HepG2 (cell line): ENCODE data around the gene NOL12.

Experiments used
- CHCHD3 ChIP-seq: sonication (generic); formaldehyde crosslinking; IDR thresholded peaks from 2 replicates; pipeline ENCODE4 v1.8.0; 2022; ENCODE audit warnings: mild to moderate bottlenecking, missing genetic modification reagents, moderate library complexity
- FIP1L1 ChIP-seq: fragments of 200-400 bp; formaldehyde crosslinking; IDR thresholded peaks from 2 replicates; pipeline ENCODE4 v1.6.1; 2018; ENCODE audit warnings: low read depth, mild to moderate bottlenecking, low read length, moderate library complexity, borderline replicate concordance; ENCODE audit not compliant: insufficient read depth
- GTF3A ChIP-seq: sonication (generic); formaldehyde crosslinking; conservative IDR thresholded peaks from 2 replicates; pipeline ENCODE4 v1.4.0; 2020; ENCODE audit warnings: mild to moderate bottlenecking, missing genetic modification reagents
- JDP2 ChIP-seq: sonication (generic); formaldehyde crosslinking; IDR thresholded peaks from 2 replicates; pipeline ENCODE4 v1.8.1; 2022; ENCODE audit warnings: missing genetic modification reagents, borderline replicate concordance
- MATR3 ChIP-seq: sonication (generic); formaldehyde crosslinking; IDR thresholded peaks from 2 replicates; pipeline ENCODE4 v1.4.0; 2020; ENCODE audit warnings: missing genetic modification reagents
- NFE2L1 ChIP-seq: sonication (generic); formaldehyde crosslinking; IDR thresholded peaks from 2 replicates; pipeline ENCODE4 v1.4.0; 2020; ENCODE audit warnings: missing genetic modification reagents, mild to moderate bottlenecking, borderline replicate concordance
- NR3C1 ChIP-seq: sonication (generic); formaldehyde crosslinking; IDR thresholded peaks from 2 replicates; pipeline ENCODE4 v1.4.0; 2020; ENCODE audit warnings: missing genetic modification reagents
- POLR2A ChIP-seq, 2 experiments: IDR thresholded peaks; 2 replicates each; pipeline ENCODE4 v1.6.1; 2011; ENCODE audit warnings: low read depth in 2 of 2, low read length in 2 of 2, mild to moderate bottlenecking in 1 of 2, moderate library complexity in 1 of 2; ENCODE audit not compliant: insufficient read depth in 1 of 2
- RBFOX2 ChIP-seq: fragments of 200-400 bp; formaldehyde crosslinking; IDR thresholded peaks from 2 replicates; pipeline ENCODE4 v1.6.1; 2017; ENCODE audit warnings: low read depth, mild to moderate bottlenecking, low read length
- SAFB2 ChIP-seq: sonication (generic); formaldehyde crosslinking; IDR thresholded peaks from 2 replicates; pipeline ENCODE4 v1.5.1; 2020; ENCODE audit warnings: missing genetic modification reagents, low read depth, mild to moderate bottlenecking, borderline replicate concordance
- TMF1 ChIP-seq: sonication (generic); formaldehyde crosslinking; IDR thresholded peaks from 2 replicates; pipeline ENCODE4 v1.8.1; 2022; ENCODE audit warnings: low read depth, missing genetic modification reagents
- TF ChIP-seq, protein P1 (sequence below): sonication (generic); formaldehyde crosslinking; IDR thresholded peaks from 2 replicates; pipeline ENCODE4 v1.4.0; 2020; ENCODE audit warnings: low read depth, mild to moderate bottlenecking, missing genetic modification reagents
- TF ChIP-seq, protein P2 (sequence below): sonication (generic); formaldehyde crosslinking; IDR thresholded peaks from 2 replicates; pipeline ENCODE4 v1.4.0; 2020; ENCODE audit warnings: missing genetic modification reagents

DNA sequence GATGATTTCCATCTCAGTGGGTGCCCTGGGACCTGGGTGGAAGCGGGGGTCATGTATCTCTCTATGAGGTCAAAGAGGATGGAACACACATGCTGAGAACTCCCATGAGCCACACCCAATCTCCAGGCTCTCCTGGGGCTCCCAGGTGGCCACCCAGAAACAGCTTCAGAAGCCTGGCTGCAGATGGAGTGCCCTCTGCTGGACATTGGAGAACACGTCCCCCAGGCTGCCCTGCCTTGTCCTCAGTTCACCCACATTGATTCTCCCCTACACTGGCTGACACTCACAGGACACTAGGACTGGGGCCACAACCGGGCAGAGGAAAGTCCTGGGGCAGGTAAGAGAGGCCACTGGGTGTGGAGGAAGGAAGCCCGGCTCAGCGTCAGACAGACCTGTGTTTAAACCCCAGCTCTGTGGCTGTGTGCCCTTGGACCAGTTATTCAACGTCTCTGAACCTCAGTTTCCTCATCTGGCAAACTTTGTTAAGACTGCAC, 4.5 kb upstream of the NOL12 start:
- TF ChIP-seq RBFOX2 (no peak), CHCHD3 (CRISPR knock-in tag) (no peak), SAFB2 (CRISPR knock-in tag) (no peak), NFE2L1 (CRISPR knock-in tag) (no peak), TMF1 (CRISPR knock-in tag) (no peak), JDP2 (CRISPR knock-in tag) (no peak), NR3C1 (CRISPR knock-in tag) (no peak), POLR2A (IDR thresholded peaks at IDR 0.05; ENCODE audit: insufficient read depth in 1 of 2, low read depth in 2 of 2, low read length in 2 of 2) (no peak), FIP1L1 (no peak), MATR3 (CRISPR knock-in tag) (no peak), GTF3A (CRISPR knock-in tag) (no peak)
- TF ChIP-seq, protein P1, sequence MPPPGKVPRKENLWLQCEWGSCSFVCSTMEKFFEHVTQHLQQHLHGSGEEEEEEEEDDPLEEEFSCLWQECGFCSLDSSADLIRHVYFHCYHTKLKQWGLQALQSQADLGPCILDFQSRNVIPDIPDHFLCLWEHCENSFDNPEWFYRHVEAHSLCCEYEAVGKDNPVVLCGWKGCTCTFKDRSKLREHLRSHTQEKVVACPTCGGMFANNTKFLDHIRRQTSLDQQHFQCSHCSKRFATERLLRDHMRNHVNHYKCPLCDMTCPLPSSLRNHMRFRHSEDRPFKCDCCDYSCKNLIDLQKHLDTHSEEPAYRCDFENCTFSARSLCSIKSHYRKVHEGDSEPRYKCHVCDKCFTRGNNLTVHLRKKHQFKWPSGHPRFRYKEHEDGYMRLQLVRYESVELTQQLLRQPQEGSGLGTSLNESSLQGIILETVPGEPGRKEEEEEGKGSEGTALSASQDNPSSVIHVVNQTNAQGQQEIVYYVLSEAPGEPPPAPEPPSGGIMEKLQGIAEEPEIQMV (CRISPR knock-in tag), result no peak
- TF ChIP-seq, protein P2, sequence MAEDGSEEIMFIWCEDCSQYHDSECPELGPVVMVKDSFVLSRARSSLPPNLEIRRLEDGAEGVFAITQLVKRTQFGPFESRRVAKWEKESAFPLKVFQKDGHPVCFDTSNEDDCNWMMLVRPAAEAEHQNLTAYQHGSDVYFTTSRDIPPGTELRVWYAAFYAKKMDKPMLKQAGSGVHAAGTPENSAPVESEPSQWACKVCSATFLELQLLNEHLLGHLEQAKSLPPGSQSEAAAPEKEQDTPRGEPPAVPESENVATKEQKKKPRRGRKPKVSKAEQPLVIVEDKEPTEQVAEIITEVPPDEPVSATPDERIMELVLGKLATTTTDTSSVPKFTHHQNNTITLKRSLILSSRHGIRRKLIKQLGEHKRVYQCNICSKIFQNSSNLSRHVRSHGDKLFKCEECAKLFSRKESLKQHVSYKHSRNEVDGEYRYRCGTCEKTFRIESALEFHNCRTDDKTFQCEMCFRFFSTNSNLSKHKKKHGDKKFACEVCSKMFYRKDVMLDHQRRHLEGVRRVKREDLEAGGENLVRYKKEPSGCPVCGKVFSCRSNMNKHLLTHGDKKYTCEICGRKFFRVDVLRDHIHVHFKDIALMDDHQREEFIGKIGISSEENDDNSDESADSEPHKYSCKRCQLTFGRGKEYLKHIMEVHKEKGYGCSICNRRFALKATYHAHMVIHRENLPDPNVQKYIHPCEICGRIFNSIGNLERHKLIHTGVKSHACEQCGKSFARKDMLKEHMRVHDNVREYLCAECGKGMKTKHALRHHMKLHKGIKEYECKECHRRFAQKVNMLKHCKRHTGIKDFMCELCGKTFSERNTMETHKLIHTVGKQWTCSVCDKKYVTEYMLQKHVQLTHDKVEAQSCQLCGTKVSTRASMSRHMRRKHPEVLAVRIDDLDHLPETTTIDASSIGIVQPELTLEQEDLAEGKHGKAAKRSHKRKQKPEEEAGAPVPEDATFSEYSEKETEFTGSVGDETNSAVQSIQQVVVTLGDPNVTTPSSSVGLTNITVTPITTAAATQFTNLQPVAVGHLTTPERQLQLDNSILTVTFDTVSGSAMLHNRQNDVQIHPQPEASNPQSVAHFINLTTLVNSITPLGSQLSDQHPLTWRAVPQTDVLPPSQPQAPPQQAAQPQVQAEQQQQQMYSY (CRISPR knock-in tag), result no peak
